Testis (tissue), 2 donors: ENCODE data around the gene RNF157.

Source experiments
- POLR2A ChIP-seq: fragments of 450-650 bp; IDR thresholded peaks from one replicate; pipeline ENCODE4 v1.6.1; 2017; ENCODE audit warnings: antibody characterized with exemption, mild to moderate bottlenecking, moderate library complexity
- TF ChIP-seq, protein P1 (sequence below), 3 experiments: fragments of 450-650 bp in 2 of 3; fragments of 200-600 bp in 1 of 3; sonication (generic) in 1 of 3; IDR thresholded peaks; one replicate each; pipeline ENCODE4 v1.5.1; 2016 to 2019; ENCODE audit warnings: antibody characterized with exemption in 3 of 3, mild to moderate bottlenecking in 2 of 3, moderate library complexity in 1 of 3

DNA sequence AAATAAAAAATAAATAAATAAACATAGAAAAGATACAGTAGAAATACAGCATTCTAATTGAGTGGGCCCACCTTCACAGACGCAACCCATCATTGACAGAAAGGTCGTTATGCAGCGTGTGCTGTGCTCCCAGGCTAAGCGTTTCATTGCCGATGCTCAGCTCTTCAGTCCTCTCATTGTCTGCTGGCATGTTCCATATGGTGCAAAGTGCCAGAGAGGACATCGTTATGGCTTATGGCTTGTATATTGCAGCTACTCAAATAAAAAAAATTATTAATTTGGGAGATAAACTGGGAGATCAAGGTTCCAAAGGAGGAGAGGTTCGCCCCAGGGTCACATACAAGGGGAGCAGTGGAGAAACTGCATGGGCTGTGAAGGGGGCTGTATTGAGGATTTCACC, 13.5 kb upstream of the RNF157 start:
- TF ChIP-seq, protein P1, sequence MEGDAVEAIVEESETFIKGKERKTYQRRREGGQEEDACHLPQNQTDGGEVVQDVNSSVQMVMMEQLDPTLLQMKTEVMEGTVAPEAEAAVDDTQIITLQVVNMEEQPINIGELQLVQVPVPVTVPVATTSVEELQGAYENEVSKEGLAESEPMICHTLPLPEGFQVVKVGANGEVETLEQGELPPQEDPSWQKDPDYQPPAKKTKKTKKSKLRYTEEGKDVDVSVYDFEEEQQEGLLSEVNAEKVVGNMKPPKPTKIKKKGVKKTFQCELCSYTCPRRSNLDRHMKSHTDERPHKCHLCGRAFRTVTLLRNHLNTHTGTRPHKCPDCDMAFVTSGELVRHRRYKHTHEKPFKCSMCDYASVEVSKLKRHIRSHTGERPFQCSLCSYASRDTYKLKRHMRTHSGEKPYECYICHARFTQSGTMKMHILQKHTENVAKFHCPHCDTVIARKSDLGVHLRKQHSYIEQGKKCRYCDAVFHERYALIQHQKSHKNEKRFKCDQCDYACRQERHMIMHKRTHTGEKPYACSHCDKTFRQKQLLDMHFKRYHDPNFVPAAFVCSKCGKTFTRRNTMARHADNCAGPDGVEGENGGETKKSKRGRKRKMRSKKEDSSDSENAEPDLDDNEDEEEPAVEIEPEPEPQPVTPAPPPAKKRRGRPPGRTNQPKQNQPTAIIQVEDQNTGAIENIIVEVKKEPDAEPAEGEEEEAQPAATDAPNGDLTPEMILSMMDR (IDR thresholded peaks at IDR 0.05): no peak
- no peak for TF ChIP-seq POLR2A
